ENCODE data around the gene PCBD2.
"Not testable (repeated sequence)": the region's sequence is repeated elsewhere in the genome, so short reads cannot be mapped to it uniquely, and the experiment has no call there.

PCBD2 gene

DNA sequence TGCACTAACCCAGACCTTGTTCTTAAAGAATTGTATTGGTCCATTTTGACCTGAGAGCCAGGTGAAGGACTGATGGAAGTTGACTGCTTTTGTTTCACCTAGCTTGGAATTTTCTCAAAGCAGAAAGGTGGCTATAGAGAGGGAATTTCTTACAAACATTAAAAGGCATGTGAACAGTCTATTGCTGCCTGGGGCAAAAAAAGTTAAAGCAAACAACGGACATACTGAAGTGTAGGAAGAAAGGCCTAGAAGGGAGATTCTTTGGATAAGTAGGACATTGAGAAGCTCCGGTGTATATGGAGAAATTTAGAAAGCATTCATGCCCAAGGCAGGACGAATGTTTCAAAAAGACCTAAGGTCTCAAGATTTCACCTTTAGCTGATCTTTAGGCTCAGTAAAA, 74.5 kb downstream of the PCBD2 start:
- no peak overlapping the region for H3K4me3 ChIP-seq (ENCODE audit: low read length)
- DNase-seq: no peak
- H3K9ac ChIP-seq (ENCODE audit: low read length): no peak overlapping the region
- H3K4me1 ChIP-seq (ENCODE audit: low read length): no peaks in the 10 kb centered on the region
- no peaks in the 10 kb centered on the region for H3K36me3 ChIP-seq (replicated peaks; ENCODE audit: insufficient read depth, low read length)
- H3K79me2 ChIP-seq (ENCODE audit: low read length): no peaks in the 10 kb centered on the region
- no peaks in the 10 kb centered on the region for H3K27me3 ChIP-seq (replicated peaks; ENCODE audit: insufficient read depth, low read length)
- TF ChIP-seq CTCF (IDR thresholded peaks at IDR 0.05; ENCODE audit: low read length): no peak
- no peak for TF ChIP-seq EZH2phosphoT487 (IDR thresholded peaks at IDR 0.05; ENCODE audit: low read length)
- no peak for TF ChIP-seq EZH2 (optimal IDR thresholded peaks at IDR 0.05; ENCODE audit: low read depth, low read length)
- H3K9me3 ChIP-seq (replicated peaks; ENCODE audit: insufficient read depth, low read length): no peaks in the 10 kb centered on the region
- no peaks in the 10 kb centered on the region for H3K9me2 ChIP-seq (replicated peaks; ENCODE audit: insufficient read depth, low read length)
- H3K27ac ChIP-seq (ENCODE audit: low read length): no peak overlapping the region
- H2AFZ ChIP-seq (ENCODE audit: low read length): no peak overlapping the region
- H4K20me1 ChIP-seq (ENCODE audit: insufficient read depth, low read length): no peaks in the 10 kb centered on the region
- H3F3A ChIP-seq (ENCODE audit: insufficient read depth, low read length): no peaks in the 10 kb centered on the region
- no peak overlapping the region for H3K4me2 ChIP-seq (ENCODE audit: low read depth, low read length)

- no peak overlapping the region for H3K4me3 ChIP-seq (ENCODE audit: low read length)
- H3K79me2 ChIP-seq (ENCODE audit: low read length): no peaks in the 10 kb centered on the region
- no peaks in the 10 kb centered on the region for H3K4me1 ChIP-seq (ENCODE audit: low read length)
- no peaks in the 10 kb centered on the region for H3K9me2 ChIP-seq (replicated peaks; ENCODE audit: insufficient read depth, low read length)
- H4K20me1 ChIP-seq (ENCODE audit: insufficient read depth, low read length): no peaks in the 10 kb centered on the region
- H3K4me2 ChIP-seq (ENCODE audit: low read depth, low read length): no peak overlapping the region
- TF ChIP-seq EZH2phosphoT487 (IDR thresholded peaks at IDR 0.05; ENCODE audit: low read length) (no peak), CTCF (IDR thresholded peaks at IDR 0.05; ENCODE audit: low read length) (no peak), EZH2 (optimal IDR thresholded peaks at IDR 0.05; ENCODE audit: low read depth, low read length) (no peak)
- no peaks in the 10 kb centered on the region for H3K9me3 ChIP-seq (replicated peaks; ENCODE audit: insufficient read depth, low read length)
- no peak overlapping the region for H3K9ac ChIP-seq (ENCODE audit: low read length)
- H2AFZ ChIP-seq (ENCODE audit: low read length): no peak overlapping the region
- H3F3A ChIP-seq (ENCODE audit: insufficient read depth, low read length): no peaks in the 10 kb centered on the region
- no peaks in the 10 kb centered on the region for H3K27me3 ChIP-seq (replicated peaks; ENCODE audit: insufficient read depth, low read length)
- H3K27ac ChIP-seq (ENCODE audit: low read length): no peak overlapping the region
- no peak for DNase-seq
- no peaks in the 10 kb centered on the region for H3K36me3 ChIP-seq (replicated peaks; ENCODE audit: insufficient read depth, low read length)
Observed at GRCh38 chr5:134982230-134982629, 77.3 kb downstream of the PCBD2 start.

DNA sequence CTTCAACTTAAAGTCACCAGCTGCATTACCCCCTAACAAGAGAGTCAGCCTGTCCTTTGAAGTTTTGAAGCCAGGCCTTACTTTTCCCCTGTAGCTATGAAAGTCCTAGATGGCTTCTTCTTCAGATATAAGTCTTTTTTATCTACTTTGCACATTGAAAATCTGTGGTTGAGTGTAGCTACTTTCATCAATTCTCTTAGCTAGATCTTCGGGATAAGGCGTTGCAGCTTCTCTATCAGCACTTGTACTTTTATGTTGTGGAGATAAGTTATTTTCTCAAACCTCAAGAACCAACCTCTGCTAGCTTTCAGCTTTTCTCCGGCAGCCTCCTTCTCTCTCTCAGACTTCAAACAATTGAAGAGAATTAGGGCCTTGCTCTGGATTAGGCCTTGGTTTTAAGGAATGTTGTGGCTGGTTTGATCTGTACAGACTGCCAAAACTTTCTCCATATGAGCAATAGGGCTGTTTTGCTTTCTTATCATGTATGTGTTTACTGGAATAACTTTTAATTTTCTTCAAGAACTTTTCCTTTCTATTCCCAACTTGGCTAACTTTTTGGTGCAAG, 84.4 kb downstream of the PCBD2 start:
- H4K20me1 ChIP-seq (ENCODE audit: insufficient read depth, low read length): no peaks in the 10 kb centered on the region
- H3K9me2 ChIP-seq (replicated peaks; ENCODE audit: insufficient read depth, low read length): no peaks in the 10 kb centered on the region
- TF ChIP-seq EZH2 (optimal IDR thresholded peaks at IDR 0.05; ENCODE audit: low read depth, low read length) (no peak), CTCF (IDR thresholded peaks at IDR 0.05; ENCODE audit: low read length) (no peak), EZH2phosphoT487 (IDR thresholded peaks at IDR 0.05; ENCODE audit: low read length) (no peak)
- no peaks in the 10 kb centered on the region for H3K9me3 ChIP-seq (replicated peaks; ENCODE audit: insufficient read depth, low read length)
- no peak overlapping the region for H3K27ac ChIP-seq (ENCODE audit: low read length)
- H3K4me3 ChIP-seq (ENCODE audit: low read length): no peak overlapping the region
- H3K4me2 ChIP-seq (ENCODE audit: low read depth, low read length): no peak overlapping the region
- no peaks in the 10 kb centered on the region for H3K27me3 ChIP-seq (replicated peaks; ENCODE audit: insufficient read depth, low read length)
- H3F3A ChIP-seq (ENCODE audit: insufficient read depth, low read length): no peaks in the 10 kb centered on the region
- no peak overlapping the region for H2AFZ ChIP-seq (ENCODE audit: low read length)
- DNase-seq: no peak
- H3K79me2 ChIP-seq (ENCODE audit: low read length): no peaks in the 10 kb centered on the region
- H3K36me3 ChIP-seq (replicated peaks; ENCODE audit: insufficient read depth, low read length): no peaks in the 10 kb centered on the region
- no peaks in the 10 kb centered on the region for H3K4me1 ChIP-seq (ENCODE audit: low read length)
- no peak overlapping the region for H3K9ac ChIP-seq (ENCODE audit: low read length)

GRCh38 chr5:134990183-134990582, 85.3 kb downstream of the PCBD2 start:
- H3K4me3 ChIP-seq (ENCODE audit: low read length); DNase-seq; H3F3A ChIP-seq (ENCODE audit: insufficient read depth, low read length); H2AFZ ChIP-seq (ENCODE audit: low read length); H3K79me2 ChIP-seq (ENCODE audit: low read length); H3K27ac ChIP-seq (ENCODE audit: low read length); H3K9ac ChIP-seq (ENCODE audit: low read length); H3K27me3 ChIP-seq (replicated peaks; ENCODE audit: insufficient read depth, low read length); H3K9me3 ChIP-seq (replicated peaks; ENCODE audit: insufficient read depth, low read length); H4K20me1 ChIP-seq (ENCODE audit: insufficient read depth, low read length); H3K9me2 ChIP-seq (replicated peaks; ENCODE audit: insufficient read depth, low read length); H3K4me2 ChIP-seq (ENCODE audit: low read depth, low read length); H3K4me1 ChIP-seq (ENCODE audit: low read length); H3K36me3 ChIP-seq (replicated peaks; ENCODE audit: insufficient read depth, low read length): not testable (repeated sequence)
